ENCODE measurements around the gene CEP120.
A peak's percentile ranks its signal among the peaks of the same experiment; 100 is the strongest.
"Not testable (repeated sequence)": the region's sequence is repeated elsewhere in the genome, so short reads cannot be mapped to it uniquely, and the experiment has no call there.

CEP120 gene

GRCh38 chr5:123423278-123424149 lies at the start of gene CEP120:
Gene CEP120, minus strand, starts transcription at chr5:123423403. Its CDS starts 405 bp downstream, at chr5:123422998.
- peak; percentile 95 to 97 for DNase-seq

- no peak for DNase-seq
Observed at GRCh38 chr5:123472150-123472924, 49.1 kb upstream of the CEP120 start.

GRCh38 chr5:123471385-123471784 lies 48.2 kb upstream of the CEP120 start:
- DNase-seq, result no peak

- not testable (repeated sequence) for DNase-seq
Observed at GRCh38 chr5:123466839-123467238, 43.6 kb upstream of the CEP120 start.

GRCh38 chr5:123460296-123460729 lies 37.1 kb upstream of the CEP120 start:
- DNase-seq, result no peak

- not testable (repeated sequence) for DNase-seq
Observed at GRCh38 chr5:123458994-123459393, 35.8 kb upstream of the CEP120 start.

- DNase-seq, result no peak
Observed at GRCh38 chr5:123456242-123456641, 33.0 kb upstream of the CEP120 start.

GRCh38 chr5:123455640-123456039 lies 32.4 kb upstream of the CEP120 start:
- DNase-seq, result no peak

- DNase-seq, result no peak
Observed at GRCh38 chr5:123455095-123455494, 31.9 kb upstream of the CEP120 start.

- DNase-seq, result no peak
Observed at GRCh38 chr5:123454259-123454911, 31.2 kb upstream of the CEP120 start.

- DNase-seq, result no peak
Observed at GRCh38 chr5:123452401-123452800, 29.2 kb upstream of the CEP120 start.

- no peak for DNase-seq
Observed at GRCh38 chr5:123451047-123451446, 27.8 kb upstream of the CEP120 start.

- peak in 1 of 2 experiments; percentile 26 for DNase-seq
Observed at GRCh38 chr5:123450640-123451039, 27.4 kb upstream of the CEP120 start.

- DNase-seq, result no peak
Observed at GRCh38 chr5:123450114-123450513, 26.9 kb upstream of the CEP120 start.

GRCh38 chr5:123449424-123449974 lies 26.3 kb upstream of the CEP120 start:
- DNase-seq, result no peak

- no peak for DNase-seq
Observed at GRCh38 chr5:123448743-123449142, 25.5 kb upstream of the CEP120 start.

GRCh38 chr5:123448017-123448617 lies 24.9 kb upstream of the CEP120 start:
- no peak for DNase-seq

- no peak for DNase-seq
Observed at GRCh38 chr5:123444016-123444415, 20.8 kb upstream of the CEP120 start.

- no peak for DNase-seq
Observed at GRCh38 chr5:123441408-123441807, 18.2 kb upstream of the CEP120 start.

GRCh38 chr5:123440456-123441181 lies 17.4 kb upstream of the CEP120 start:
- DNase-seq, result no peak

- DNase-seq, result no peak
Observed at GRCh38 chr5:123439709-123440108, 16.5 kb upstream of the CEP120 start.

GRCh38 chr5:123438902-123439301 lies 15.7 kb upstream of the CEP120 start:
- no peak for DNase-seq

Measured in NCI-H526 (cell line).